ENCODE data around the gene SPATS2L.

- TF ChIP-seq POLR2AphosphoS5 (IDR thresholded peaks at IDR 0.05; ENCODE audit: insufficient read depth in 1 of 2, low read depth in 1 of 2), result no peak
- TF ChIP-seq POLR2A (IDR thresholded peaks at IDR 0.05), result no peak
Measured at GRCh38 chr2:200369886-200370285, 63.4 kb downstream of the SPATS2L start.
